ENCODE data around the gene ITGB5. TPM values are rescaled to one million over a fixed set of nuclear protein-coding genes. Genes with fewer than 3 reads are reported as not detected.
A peak's percentile ranks its signal among the peaks of the same experiment; 100 is the strongest.

The ITGB5 gene
- total RNA-seq, 4 donors from 2014 or later = 114 to 217 (median 193) TPM

GRCh38 chr3:124823648-124824047 is 63.5 kb downstream of the ITGB5 start:
- no peak for DNase-seq (ENCODE audit: low spot score in 2 of 2)
- WGBS, 2 donors = 95 to 97% methylated on average over 2 of the region's 2 CpGs
- no peak overlapping the region for H3K27ac ChIP-seq

GRCh38 chr3:124823206-124823605 is 64.0 kb downstream of the ITGB5 start:
- no peak overlapping the region for H3K4me3 ChIP-seq
- WGBS, 2 donors = 86 to 91% methylated on average over 1 of the region's 1 CpG
- H3K9me3 ChIP-seq = no peaks in the 10 kb centered on the region
- DNase-seq (ENCODE audit: low spot score in 2 of 2) = no peak
- no peak overlapping the region for H3K27ac ChIP-seq
- H3K4me1 ChIP-seq = peaks cover 0 to 27% (median 3%) of the 10 kb centered on the region in 4 donors
- peaks cover 0 to under 1% (median 0%) of the 10 kb centered on the region in 3 donors for H3K36me3 ChIP-seq
- TF ChIP-seq EP300 (IDR thresholded peaks at IDR 0.05) (no peak), POLR2A (IDR thresholded peaks at IDR 0.05) (no peak), CTCF (IDR thresholded peaks at IDR 0.05) (no peak)
- H3K27me3 ChIP-seq = no peaks in the 10 kb centered on the region

More at GRCh38 chr3:124823648-124824047, 63.5 kb downstream of the ITGB5 start:
- H3K36me3 ChIP-seq = no peaks in the 10 kb centered on the region
- H3K27me3 ChIP-seq = no peaks in the 10 kb centered on the region
- H3K4me3 ChIP-seq = no peak overlapping the region
- TF ChIP-seq POLR2A (IDR thresholded peaks at IDR 0.05) (no peak), EP300 (IDR thresholded peaks at IDR 0.05) (no peak), CTCF (IDR thresholded peaks at IDR 0.05) (no peak)
- H3K4me1 ChIP-seq = peaks cover 0 to 22% (median 3%) of the 10 kb centered on the region in 4 donors
- H3K9me3 ChIP-seq = no peaks in the 10 kb centered on the region

- no peak for DNase-seq (ENCODE audit: low spot score in 2 of 2)
- H3K27ac ChIP-seq = no peak overlapping the region
- H3K4me3 ChIP-seq = no peak overlapping the region
- no peaks in the 10 kb centered on the region for H3K27me3 ChIP-seq
- peaks cover 0 to 14% (median 0%) of the 10 kb centered on the region in 4 donors for H3K4me1 ChIP-seq
- H3K36me3 ChIP-seq = peaks cover 0 to 18% (median 0%) of the 10 kb centered on the region in 3 donors
- 89 to 97% methylated on average over 6 of the region's 6 CpGs for WGBS, 2 donors
- no peaks in the 10 kb centered on the region for H3K9me3 ChIP-seq
- no peak for TF ChIP-seq CTCF (IDR thresholded peaks at IDR 0.05)
- TF ChIP-seq EP300 (IDR thresholded peaks at IDR 0.05) = no peak
- no peak for TF ChIP-seq POLR2A (IDR thresholded peaks at IDR 0.05)
Measured at GRCh38 chr3:124821356-124821755, 65.8 kb downstream of the ITGB5 start.

GRCh38 chr3:124818398-124819091 is 68.6 kb downstream of the ITGB5 start:
- H3K36me3 ChIP-seq = peaks cover 0 to 38% (median 0%) of the 10 kb centered on the region in 3 donors
- no peak overlapping the region for H3K4me3 ChIP-seq
- DNase-seq (ENCODE audit: low spot score in 2 of 2) = no peak
- TF ChIP-seq EP300 (IDR thresholded peaks at IDR 0.05) (no peak), CTCF (IDR thresholded peaks at IDR 0.05) (no peak), POLR2A (IDR thresholded peaks at IDR 0.05) (no peak)
- WGBS, 2 donors = 38 to 43% methylated on average over 9 of the region's 9 CpGs
- H3K4me1 ChIP-seq = peaks cover 0 to 15% (median 0%) of the 10 kb centered on the region in 4 donors
- peak overlapping the region in 2 of 4 donors; percentile 46 to 61 for H3K27ac ChIP-seq
- H3K9me3 ChIP-seq = no peaks in the 10 kb centered on the region
- no peaks in the 10 kb centered on the region for H3K27me3 ChIP-seq

GRCh38 chr3:124817079-124817478 is 70.1 kb downstream of the ITGB5 start:
- peaks cover 0 to 38% (median 0%) of the 10 kb centered on the region in 3 donors for H3K36me3 ChIP-seq
- 94 to 97% methylated on average over 6 of the region's 6 CpGs for WGBS, 2 donors

More at GRCh38 chr3:124817079-124817478, 70.1 kb downstream of the ITGB5 start:
- no peaks in the 10 kb centered on the region for H3K27me3 ChIP-seq
- no peak for TF ChIP-seq EP300 (IDR thresholded peaks at IDR 0.05)
- no peak for TF ChIP-seq CTCF (IDR thresholded peaks at IDR 0.05)
- no peak for TF ChIP-seq POLR2A (IDR thresholded peaks at IDR 0.05)
- DNase-seq (ENCODE audit: low spot score in 2 of 2) = no peak
- H3K9me3 ChIP-seq = no peaks in the 10 kb centered on the region
- peaks cover 0 to 30% (median 12%) of the 10 kb centered on the region in 4 donors for H3K4me1 ChIP-seq
- H3K4me3 ChIP-seq = no peak overlapping the region
- no peak overlapping the region for H3K27ac ChIP-seq
